Omental fat pad (tissue), 4 donors: ENCODE results near the gene CLIC3. TPM values are rescaled to one million over a fixed set of nuclear protein-coding genes. Genes with fewer than 3 reads are reported as not detected.
"Not testable (repeated sequence)": the region's sequence is repeated elsewhere in the genome, so short reads cannot be mapped to it uniquely, and the experiment has no call there.

Experiments used
- ATAC-seq: fragments of 150-250 bp; one replicate; pipeline ENCODE4 v1.9.1; 2016; ENCODE audit warnings: mild to moderate bottlenecking, moderate library complexity; ENCODE audit not compliant: low FRiP score
- DNase-seq: peaks from one replicate; pipeline ENCODE4 v3.0.0-alpha.2; 2019; ENCODE audit warnings: low spot score
- total RNA-seq, 4 donors: library from RNA; depleted of rRNA; stranded (reverse); fragments of >200 nt; gene quantifications; one replicate each; pipeline ENCODE4 v1.1.0, GENCODE V29; 2016
- TF ChIP-seq, protein P1 (sequence below), 3 donors: fragments of 450-650 bp; IDR thresholded peaks; one replicate each; pipeline ENCODE4 v1.5.1; 2016 to 2017; ENCODE audit warnings: antibody characterized with exemption in 3 of 3, mild to moderate bottlenecking in 3 of 3, moderate library complexity in 2 of 3

CLIC3 gene
- total RNA-seq, 4 donors from 2014 or later = 0.95 to 9.7 (median 4.7) TPM

GRCh38 chr9:137035507-137035834 is 39.1 kb upstream of the CLIC3 start:
- ATAC-seq (peak; percentile 8), DNase-seq (no peak)
- TF ChIP-seq, protein P1, sequence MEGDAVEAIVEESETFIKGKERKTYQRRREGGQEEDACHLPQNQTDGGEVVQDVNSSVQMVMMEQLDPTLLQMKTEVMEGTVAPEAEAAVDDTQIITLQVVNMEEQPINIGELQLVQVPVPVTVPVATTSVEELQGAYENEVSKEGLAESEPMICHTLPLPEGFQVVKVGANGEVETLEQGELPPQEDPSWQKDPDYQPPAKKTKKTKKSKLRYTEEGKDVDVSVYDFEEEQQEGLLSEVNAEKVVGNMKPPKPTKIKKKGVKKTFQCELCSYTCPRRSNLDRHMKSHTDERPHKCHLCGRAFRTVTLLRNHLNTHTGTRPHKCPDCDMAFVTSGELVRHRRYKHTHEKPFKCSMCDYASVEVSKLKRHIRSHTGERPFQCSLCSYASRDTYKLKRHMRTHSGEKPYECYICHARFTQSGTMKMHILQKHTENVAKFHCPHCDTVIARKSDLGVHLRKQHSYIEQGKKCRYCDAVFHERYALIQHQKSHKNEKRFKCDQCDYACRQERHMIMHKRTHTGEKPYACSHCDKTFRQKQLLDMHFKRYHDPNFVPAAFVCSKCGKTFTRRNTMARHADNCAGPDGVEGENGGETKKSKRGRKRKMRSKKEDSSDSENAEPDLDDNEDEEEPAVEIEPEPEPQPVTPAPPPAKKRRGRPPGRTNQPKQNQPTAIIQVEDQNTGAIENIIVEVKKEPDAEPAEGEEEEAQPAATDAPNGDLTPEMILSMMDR (IDR thresholded peaks at IDR 0.05) = no peak

DNA sequence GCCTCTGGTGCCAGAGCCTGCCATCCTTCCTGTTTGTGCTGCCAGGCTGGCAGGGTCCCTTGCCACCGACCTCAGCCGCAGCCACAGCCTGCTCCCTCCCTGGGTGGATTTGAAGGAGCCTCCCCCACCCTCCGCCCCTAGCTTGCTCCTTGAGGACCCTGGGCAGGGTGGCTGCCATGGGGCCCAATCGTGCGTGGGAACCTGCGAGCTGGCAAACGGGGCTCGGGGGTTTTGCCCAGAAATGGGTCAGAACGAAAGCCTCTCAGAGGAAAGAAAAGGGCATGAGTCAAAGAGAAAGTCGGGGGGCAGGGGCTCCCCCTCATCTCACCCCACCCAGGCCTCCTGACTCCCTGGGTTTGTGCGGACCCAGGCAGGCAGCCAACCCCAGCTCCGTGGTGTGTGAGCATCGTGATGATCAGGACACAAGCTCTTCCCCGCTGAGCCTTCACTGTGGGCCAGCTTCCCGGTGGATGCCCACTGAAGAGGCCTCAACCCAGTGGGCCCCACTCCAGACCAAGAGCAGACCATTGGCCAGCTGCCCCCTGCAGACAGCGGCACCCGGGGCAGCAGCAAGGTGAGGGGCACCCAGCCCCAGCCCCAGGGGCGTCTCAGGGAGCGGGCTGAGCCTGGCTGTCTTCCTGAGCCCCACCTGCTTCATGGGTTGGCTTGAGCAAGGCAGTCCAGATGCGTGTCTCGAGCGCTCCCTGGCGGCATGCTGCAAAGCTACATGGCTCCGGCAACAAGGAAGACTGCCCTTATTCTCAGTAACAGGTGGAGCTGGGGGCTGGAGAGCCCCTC is 38.5 kb upstream of the CLIC3 start:
- TF ChIP-seq, protein P1 (IDR thresholded peaks at IDR 0.05) = peak in 2 of 3 donors; percentile 80 to 82
- ATAC-seq (peak; percentile 78), DNase-seq (peak; percentile 49)

DNA sequence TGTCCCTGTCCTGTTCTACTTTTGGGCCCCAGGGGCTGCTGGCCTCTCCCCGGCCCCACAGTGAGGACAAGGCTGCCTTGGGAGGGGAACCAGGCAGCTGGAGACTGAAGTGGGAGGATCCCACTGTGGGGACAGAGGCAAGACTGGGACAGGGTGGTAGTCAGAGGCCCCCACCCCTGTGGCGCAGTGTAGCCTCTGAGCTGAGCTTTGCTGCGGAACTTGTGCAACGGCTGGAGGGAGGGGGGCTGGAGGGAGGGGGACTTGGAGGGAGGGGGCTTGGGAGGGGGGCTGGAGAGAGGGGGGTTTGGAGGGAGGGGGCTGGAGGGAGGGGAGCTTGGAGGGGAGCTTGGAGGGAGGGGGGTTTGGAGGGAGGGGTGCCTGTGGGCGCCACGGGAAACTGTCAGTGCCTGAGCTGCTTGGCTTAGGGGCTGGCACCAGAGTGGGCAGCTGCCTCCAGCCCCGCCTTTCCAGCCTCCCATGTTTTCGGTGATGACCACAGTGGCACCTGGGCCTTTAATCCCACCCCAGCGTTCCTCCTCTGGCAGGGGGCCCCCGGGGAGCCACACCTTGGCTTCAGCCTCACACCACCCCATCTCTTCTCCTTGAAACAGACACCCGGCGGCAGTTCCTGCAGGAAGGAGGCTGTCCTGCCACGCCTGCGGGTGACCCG is 37.8 kb upstream of the CLIC3 start:
- DNase-seq (no peak), ATAC-seq (no peak)
- TF ChIP-seq, protein P1 (IDR thresholded peaks at IDR 0.05) = no peak

GRCh38 chr9:137033481-137033880 is 37.1 kb upstream of the CLIC3 start:
- not testable (repeated sequence) for DNase-seq, ATAC-seq

DNA sequence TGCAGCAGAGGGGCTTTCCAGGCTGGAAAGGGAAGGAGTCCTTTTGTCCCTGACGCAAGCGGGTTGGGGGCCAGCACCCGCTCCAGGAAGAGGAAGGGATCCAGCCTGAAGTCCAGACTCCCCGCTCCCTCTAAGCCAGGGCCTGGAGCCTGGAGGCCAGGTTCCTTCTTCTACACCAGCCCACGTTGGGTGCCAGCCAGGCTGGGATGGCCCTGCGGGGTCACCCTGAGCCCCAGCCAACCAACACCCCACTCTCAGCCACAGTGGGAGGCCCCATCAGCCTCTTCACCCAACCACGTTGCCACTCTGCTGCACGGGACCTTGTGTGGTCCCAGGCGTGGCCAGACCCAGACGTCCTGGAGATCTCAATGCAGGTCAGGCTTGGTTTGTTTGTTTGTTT is 36.5 kb upstream of the CLIC3 start:
- TF ChIP-seq, protein P1 (IDR thresholded peaks at IDR 0.05) = no peak
- no peak for ATAC-seq
- DNase-seq = no peak

- TF ChIP-seq, protein P1 (IDR thresholded peaks at IDR 0.05) = no peak
Measured at GRCh38 chr9:137031904-137032640, 35.7 kb upstream of the CLIC3 start, which contains the start of gene FUT7. Gene FUT7, minus strand, starts transcription at chr9:137032088. Its CDS starts 97 bp downstream, at chr9:137031991.

More at GRCh38 chr9:137031904-137032640, 35.7 kb upstream of the CLIC3 start, which contains the start of gene FUT7:
- DNase-seq (no peak), ATAC-seq (no peak)
